GM10266 (cell line): ENCODE measurements around the gene UTY.

Experiments
- DNase-seq: peaks from one replicate; pipeline ENCODE4 v3.0.0; 2012; ENCODE audit errors: extremely low spot score
- CTCF ChIP-seq: IDR thresholded peaks from 2 replicates; pipeline ENCODE4 v1.5.1; 2012; ENCODE audit warnings: mild to moderate bottlenecking, low read depth; ENCODE audit not compliant: control insufficient read depth, insufficient read depth; ENCODE audit errors: missing control alignments

UTY gene

GRCh38 chrY:13416869-13417661, 62.8 kb downstream of the UTY start:
- peak; percentile 6 for DNase-seq
- no peak for TF ChIP-seq CTCF

GRCh38 chrY:13415556-13415955, 64.3 kb downstream of the UTY start:
- DNase-seq: no peak
- no peak for TF ChIP-seq CTCF

- no peak for TF ChIP-seq CTCF
- no peak for DNase-seq
Observed at GRCh38 chrY:13398876-13399275, 81.0 kb downstream of the UTY start.

GRCh38 chrY:13381110-13381683, 98.6 kb downstream of the UTY start:
- TF ChIP-seq CTCF: no peak
- peak; percentile 3 for DNase-seq

- no peak for DNase-seq
- TF ChIP-seq CTCF: no peak
Observed at GRCh38 chrY:13370868-13371800, 108.7 kb downstream of the UTY start.

GRCh38 chrY:13370245-13370644, 109.6 kb downstream of the UTY start:
- TF ChIP-seq CTCF: no peak
- no peak for DNase-seq
